HG03460 (cell line): ENCODE measurements around the gene FAM228A.

Experiments used
- ATAC-seq: cut with Tn5 transposase; IDR thresholded peaks from one replicate; pipeline ENCODE4 v1.9.1; 2021; ENCODE audit not compliant: unreplicated experiment

FAM228A gene

GRCh38 chr2:24222946-24223345 is 48.1 kb downstream of the FAM228A start:
- ATAC-seq, result no peak

DNA sequence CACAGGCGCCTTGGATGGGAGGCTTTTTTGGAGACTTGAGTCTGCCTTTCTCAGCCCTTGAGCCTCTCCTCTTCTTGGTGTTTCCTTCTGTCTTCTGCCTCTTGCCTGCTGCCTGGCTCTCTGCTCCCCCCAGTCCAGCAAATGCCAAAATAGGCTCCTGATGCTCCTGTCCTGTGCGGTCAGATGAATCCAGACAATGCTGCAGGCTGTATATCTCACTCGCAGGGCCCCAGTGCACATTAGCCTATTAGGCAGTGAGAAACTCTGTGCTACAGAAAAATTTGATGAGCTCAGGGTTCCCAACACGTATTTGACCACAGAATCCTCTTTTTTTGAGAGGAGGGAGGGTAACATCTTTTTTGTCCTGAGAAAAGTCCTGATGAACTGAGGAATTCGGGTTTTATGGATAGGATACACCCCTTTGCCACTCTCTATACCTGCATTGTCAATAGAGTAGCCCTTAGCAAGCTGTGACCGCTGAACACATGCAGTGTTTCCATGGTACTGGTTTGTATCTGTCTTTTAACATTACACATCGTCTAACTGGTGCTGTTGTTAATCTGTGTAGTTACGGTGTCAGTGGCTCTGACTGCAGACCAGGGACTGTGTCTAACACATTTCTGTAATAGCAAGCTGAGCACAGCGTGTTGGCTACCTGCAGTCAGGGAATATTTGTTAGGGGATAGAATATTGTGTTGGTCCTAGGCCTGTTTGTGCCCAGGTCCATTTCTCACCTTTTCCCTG is 50.8 kb downstream of the FAM228A start:
- ATAC-seq, result no peak

- no peak for ATAC-seq
Observed at GRCh38 chr2:24228470-24228869, 53.6 kb downstream of the FAM228A start.

DNA sequence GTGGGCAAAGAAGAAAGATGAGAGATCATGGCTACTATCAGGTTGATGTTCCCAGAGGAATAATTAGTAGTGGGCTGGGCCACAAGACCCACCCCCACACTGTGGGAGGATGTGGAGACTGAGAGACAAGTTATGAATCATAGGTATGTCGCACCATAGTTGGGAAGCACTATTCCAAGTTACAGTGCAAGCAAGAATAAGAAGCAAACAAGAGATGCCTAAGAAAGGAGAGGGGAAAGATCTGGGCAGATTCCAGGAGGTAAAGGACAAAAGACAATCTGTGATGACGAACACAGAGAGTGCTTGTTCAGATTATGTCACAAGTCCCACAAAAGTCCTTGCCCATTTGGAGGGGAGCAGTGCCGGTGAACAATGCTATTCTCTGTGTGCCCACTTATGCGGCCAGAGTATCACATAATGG is 56.6 kb downstream of the FAM228A start:
- no peak for ATAC-seq

- no peak for ATAC-seq
Observed at GRCh38 chr2:24233321-24233720, 58.5 kb downstream of the FAM228A start.

DNA sequence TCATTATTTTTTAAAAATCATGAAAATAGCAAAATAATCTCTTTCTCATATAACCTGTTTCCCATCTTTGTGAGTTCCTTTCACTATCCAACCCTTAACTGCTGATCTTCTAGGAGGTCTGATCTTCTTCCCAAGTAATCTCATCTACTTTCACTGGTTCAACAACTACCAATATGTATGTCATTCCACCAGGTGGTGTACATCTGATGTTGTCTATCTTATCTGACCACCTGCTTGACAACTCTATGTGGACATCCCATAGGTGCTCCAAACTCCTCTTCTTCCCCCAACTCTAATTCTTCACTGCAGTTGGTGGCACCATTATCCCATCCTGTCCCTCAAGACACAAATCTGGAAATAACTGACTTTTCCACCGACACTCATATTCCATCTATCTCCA is 62.5 kb downstream of the FAM228A start:
- no peak for ATAC-seq

- ATAC-seq, result no peak
Observed at GRCh38 chr2:24238158-24238557, 63.3 kb downstream of the FAM228A start.

- ATAC-seq, result no peak
Observed at GRCh38 chr2:24239553-24239952, 64.7 kb downstream of the FAM228A start.
